NOMO-1 treated with DMSO at 0.1 percent for 48 hours (cell line): ENCODE data around the gene TNNI2.
A peak's percentile ranks its signal among the peaks of the same experiment; 100 is the strongest.

ENCODE experiments used
- DNase-seq: peaks from one replicate; lab custom pipeline; 2025; ENCODE audit not compliant: unreplicated experiment; lab: John Stamatoyannopoulos, UW

The TNNI2 gene

DNA sequence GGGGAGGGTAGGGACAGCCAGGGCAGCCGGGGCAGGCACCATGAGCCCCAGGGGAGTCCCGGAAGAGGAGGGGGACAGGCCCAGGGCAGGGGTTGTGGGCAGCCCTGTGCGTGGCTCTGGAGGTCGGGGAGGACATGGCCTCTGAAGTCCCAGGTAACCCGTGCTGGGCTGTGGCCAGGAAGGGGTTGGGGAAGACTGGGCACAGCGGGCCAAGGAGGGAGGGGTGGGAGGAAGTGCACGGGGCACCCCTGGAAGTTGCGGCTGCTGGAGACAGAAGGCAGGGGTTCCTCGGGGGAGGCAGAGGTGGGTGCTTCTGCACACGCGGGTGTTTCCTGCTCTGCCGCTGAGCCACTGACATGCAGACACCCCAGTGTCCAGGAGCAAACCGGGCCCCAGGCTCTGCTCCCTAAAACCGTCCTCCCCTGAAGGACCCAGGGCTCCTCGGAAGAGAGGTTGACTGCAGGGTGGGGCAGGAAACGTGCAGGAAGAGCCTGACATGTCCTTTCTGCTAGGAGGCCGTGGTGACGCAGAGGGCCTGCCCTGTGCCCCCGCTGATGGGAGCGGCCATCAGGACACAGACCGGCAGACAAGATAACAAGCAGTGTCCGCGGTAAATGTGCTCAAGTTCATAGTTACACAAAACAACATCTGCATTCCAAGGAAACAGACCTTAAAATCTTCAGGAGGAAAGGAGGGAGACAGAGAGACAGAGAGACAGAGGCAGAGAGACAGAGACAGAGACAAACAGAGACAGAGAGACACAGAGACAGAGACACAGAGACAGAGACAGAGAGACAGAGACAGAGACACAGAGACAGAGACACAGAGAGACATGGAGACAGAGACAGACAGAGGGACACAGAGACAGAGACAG is 5.7 kb downstream of the TNNI2 start:
- DNase-seq, result peak; percentile 24

- DNase-seq, result no peak
Observed at GRCh38 chr11:1845095-1845429, 6.3 kb downstream of the TNNI2 start.

DNA sequence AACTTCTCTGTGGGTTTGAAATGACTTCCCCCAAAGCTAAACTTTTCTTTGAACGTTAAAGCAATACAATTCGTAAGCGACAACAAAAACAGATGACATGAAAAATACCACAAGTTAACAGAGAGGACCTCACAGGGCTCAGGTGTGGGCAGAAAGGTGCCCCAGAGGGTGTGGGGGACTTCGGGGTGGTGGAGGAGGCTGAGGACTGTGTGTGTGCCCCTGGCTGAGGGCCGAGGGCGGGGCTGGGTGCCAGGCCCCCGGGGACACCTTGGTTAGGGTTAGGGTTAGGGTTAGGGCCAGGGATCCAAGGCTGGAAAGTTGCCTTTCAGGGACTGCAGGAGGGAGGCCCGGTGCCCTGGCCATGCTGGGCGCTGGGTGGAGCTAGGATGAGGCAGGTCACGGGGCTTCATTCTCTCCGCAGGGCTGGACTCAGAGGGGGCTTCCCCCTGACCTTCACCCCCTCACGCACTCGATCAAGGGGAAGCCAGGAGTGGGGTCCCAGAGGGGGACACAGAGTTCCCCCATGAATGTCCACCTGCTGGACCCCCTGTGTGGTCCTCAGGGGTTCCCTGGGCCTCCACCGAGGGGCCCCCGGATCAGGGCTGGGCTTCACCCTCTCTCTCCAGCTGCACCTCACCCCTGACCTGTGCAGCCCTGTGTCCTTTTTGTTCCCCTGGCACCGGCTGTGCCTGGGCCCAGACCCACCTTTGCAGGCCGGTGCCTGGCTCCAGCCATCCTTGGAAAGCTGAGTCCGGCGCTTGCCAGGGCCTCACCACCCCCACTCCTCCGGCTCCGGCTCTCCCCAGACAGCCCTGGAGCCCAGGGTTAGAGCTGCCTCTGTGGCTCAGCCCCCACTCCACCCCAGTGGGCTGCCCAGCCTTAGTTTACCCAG is 7.0 kb downstream of the TNNI2 start:
- no peak for DNase-seq

DNA sequence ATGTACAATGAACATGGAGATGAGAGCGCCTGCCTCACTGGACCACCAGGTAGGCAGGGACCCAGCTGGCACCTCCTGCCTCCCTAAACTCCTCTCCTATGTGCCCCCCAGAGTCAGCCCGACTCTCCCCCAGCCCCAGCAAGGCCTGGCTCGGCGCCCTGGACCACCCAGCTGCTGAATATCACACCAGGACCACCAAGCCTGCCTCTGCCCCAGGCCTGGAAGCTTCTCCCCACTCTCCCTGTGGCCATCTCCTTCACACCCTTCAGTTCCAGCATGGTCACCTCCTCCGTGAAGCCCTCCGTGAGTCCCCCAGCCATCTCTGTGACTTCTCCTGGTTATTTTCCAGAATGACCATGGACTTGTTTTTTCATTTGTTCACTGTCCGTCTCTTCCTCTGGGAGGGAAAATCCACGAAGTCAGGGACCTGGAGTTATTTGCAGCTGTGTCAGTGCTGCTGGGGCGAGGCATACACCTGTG is 7.7 kb downstream of the TNNI2 start:
- no peak for DNase-seq

DNA sequence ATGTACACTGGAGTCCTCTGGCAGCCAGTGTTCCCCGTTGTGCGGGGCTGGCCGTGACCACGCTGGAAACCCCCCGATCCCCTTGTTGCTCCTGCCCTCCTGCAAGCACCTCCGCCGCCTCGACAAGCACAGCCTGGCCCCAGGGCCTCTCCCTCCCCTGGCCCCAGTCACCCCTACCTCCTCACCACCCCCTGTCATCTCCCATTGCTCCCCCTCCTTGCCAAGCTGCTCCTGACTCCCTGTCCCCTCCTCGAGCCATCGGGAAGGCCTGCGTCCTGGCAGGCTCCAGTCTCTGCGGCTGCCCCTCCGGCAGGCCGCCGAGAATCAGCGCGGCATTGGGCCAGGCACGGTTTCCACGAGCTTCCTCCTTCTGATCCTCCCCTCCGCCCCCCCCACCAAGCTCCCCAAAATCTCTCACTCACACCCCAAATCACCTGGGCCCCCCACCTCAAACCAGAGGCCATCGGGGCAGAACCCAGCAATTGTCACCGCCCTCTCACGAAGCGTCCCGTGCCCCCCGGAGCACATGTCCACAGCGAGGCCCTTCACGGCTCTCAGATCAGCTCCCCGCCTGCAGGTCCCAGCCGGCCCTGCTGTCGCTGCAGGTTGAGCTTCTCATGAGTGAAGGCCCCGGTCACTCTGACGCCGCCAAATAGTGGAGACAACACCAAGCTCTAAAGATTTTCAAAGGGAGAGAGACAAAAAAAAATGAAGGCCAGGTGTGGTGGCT is 8.4 kb downstream of the TNNI2 start:
- DNase-seq, result no peak

DNA sequence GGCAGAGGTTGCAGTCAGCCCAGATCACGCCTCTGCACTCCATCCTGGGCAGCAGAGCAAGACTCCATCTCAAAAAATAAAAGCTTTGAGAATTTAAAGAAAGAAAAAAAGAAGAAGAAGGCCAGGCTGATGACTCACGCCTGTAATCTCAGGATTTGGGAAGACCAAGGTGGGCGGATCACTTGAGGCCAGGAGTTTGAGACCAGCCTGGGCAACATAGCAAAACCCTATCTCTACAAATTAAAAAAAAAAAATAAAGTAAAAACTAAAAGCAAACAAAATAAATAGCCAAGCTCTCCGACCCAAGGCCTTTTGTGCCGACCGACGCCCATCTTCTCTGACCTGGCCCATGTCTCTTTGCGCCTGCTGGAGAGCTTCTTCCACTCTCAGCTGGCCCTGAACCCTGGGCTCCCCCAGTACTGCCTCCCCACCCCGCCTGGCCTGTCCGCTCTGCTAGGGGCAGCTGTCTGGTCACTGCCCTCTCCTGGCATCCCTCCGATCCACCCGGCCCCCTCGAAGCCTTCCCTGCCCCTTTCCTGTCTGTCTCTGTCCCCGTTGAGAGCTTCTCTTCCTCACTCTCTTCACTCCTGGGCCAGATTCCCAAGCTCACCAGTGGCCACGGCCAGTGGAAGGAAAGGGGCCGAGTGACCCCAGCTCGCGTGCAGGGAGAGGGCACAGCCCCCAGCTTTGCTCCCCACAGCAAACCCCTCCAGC is 9.3 kb downstream of the TNNI2 start:
- no peak for DNase-seq

- no peak for DNase-seq
Observed at GRCh38 chr11:1848640-1849430, 10.1 kb downstream of the TNNI2 start.

DNA sequence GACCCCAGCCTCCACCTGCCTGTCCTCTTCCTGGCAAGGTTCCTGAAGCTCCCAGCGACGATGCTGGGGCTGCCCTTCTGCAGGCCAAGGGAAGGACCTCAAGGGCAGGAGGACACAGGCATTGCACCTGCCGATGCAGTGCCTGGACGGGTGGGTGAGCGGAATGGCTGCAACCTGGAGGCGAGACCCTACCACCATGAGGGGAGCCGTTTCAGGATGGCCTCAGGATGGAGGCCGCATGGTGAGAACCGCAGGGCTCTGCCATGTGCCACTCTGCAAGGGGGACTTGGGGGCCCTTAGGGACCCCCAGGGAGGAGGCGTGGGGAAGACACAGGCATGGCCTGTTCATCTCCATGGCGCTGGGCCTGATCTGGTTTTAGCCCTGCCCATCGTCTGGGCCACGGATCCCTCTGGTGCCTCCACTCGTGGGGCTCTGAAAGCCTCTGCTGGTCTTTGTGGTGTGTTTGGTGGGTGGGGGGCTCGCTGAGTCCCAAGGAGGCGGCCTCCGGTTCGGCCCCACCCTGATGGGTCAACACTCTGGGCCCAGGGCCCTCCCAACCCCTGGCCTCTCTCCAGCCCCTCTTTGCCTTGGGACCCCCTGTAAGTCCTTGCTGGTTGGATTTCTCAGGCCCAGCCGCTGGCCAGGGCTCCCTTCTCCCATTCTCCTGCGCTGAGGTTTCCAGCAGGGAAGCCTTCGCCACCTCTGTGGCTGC is 12.8 kb downstream of the TNNI2 start:
- no peak for DNase-seq

DNA sequence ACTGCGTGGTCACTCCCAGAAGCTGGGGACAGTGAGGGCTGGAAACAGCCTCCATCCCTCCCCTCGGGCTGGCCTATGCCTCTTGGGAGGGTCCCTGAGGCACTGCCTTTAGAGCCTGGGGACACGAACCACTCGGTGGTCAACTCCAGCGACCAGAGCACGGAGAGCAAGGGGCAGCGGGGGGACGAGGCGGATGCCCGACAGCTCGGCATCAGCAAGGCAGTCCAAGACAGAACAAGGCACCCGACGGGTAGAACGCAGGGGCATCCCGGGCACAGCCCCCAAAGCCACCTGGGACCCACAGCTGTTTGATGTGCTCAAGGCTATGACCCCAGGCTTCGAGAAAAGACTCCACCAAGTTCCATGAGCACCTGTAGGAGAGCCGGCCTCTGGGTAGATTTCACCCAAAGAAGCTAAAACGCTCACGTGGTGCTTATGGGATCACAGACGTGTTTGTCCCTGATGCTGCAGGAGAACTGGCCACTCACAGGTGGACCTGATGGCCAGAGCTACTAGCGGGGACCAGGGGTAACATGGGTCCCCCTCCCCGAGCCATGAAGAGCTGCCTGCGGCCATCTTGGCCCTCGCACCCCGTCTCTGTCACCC is 13.6 kb downstream of the TNNI2 start:
- DNase-seq, result no peak

DNA sequence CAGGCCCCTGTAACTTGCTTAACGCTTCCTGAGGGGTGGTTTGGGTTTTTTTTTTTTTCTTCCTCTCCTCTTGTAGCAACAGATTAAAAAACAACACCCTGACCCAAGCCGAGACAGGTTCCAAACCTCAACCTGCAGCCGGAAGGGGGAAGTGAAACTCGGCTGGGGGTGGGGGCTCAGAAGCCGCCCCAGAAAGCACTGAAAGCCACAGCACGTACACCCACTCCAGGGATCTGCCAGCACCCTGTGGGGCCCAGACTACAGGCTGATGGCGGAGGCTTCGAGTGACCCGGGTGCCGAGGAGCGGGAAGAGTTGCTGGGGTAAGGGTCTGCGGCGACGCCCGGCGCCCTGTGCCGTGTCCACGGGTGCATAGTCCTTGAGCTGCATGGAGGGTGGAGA is 14.1 kb downstream of the TNNI2 start, which contains the start of gene LSP1:
LSP1 (plus strand) TSS at position 208 of the 400 bp plus-strand sequence; CDS start at position 269, 61 bp downstream.
- peak; percentile 89 for DNase-seq

DNA sequence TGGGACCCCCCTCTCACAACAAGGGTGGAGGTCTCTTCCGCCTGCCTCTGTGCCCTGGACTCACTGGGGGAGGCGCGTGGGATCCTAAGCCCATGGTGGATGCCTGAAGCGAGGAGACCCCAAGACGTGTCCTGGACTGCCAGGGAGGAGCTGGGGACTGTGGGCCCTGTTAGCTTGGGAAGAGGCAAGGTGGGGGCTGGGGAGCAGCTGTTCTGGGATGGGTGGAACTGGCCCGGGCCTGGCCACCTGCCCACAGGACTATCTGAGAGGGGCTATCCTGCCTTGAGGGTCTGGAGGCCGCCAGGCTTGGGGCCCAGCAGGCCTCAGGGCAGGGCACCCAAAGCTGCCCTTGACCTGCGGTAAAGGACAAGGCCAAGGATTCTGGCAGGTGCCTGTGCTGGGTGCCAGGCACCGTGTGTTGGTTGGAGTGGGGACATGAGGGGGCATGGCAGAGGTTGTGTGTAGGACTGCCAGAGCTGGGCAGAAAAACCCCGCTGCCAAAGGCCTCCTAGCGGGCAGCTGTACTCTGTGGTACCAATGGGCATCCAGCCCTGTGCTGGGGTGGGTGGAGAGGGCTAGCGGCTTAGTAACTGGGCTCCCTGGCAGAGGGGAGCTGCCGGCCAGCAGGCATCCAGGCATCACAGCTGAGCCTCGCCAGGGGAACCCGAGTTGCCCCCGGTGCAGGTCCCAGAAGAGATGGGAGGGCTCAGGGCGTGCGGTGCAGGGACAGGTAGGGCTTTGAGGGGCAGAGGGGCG is 14.8 kb downstream of the TNNI2 start:
- no peak for DNase-seq

- DNase-seq, result no peak
Observed at GRCh38 chr11:1854132-1854948, 15.6 kb downstream of the TNNI2 start.

GRCh38 chr11:1854949-1855885 is 16.4 kb downstream of the TNNI2 start:
- no peak for DNase-seq

- no peak for DNase-seq
Observed at GRCh38 chr11:1855886-1856265, 17.1 kb downstream of the TNNI2 start.

DNA sequence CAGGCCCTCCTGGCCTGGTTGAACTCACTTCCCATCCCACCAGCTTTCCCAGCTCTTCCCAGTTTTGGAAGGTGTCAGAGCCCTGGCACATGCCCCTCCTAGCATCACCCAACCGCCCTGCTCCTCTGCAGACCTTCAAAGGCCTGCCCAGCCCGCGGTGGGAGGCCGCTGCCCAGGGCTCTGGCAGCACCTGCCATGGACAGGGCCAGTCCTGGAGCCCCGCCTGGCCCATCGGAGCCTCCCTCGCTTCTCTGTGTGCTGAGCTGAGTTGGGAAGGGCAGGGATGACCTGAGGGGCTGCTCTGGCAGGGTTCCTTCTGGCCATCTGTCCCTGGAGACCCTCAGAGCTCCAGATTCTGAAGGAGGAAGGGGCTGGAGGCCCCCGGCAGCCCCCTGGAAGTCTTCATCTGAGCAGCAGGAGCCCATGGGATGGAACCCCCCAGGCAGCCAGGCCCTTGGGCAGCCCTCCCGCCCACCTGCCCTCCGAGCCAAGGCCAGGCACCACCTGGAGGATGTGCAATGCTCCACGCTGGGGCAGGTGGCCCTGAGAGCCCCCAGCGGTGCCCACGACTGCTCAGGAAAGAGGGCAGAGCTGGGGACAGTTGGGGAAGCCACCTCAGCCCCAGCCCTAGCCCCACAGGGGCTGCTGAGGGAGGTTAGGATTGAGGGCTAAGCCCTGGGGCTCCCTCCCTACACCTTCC is 17.7 kb downstream of the TNNI2 start:
- no peak for DNase-seq
